GM23338 (cell line): ENCODE data around the gene SIRT7.

ENCODE experiments used
- CTCF ChIP-seq, 2 experiments: fragments of 200-600 bp in 1 of 2; sonication (generic) in 1 of 2; conservative IDR thresholded peaks; 2 replicates each; pipeline versions ENCODE4 v1.5.1 to v1.6.1; 2016 to 2017; ENCODE audit warnings: antibody characterized with exemption in 2 of 2, low read depth in 2 of 2, mild to moderate bottlenecking in 2 of 2, moderate library complexity in 1 of 2
- EZH2 ChIP-seq: fragments of 200-600 bp; sonication (generic); IDR thresholded peaks from one replicate; pipeline ENCODE4 v1.8.0; 2017; ENCODE audit warnings: antibody characterized with exemption, mild to moderate bottlenecking, low read depth; ENCODE audit not compliant: unreplicated experiment
- EZH2phosphoT487 ChIP-seq: fragments of 200-600 bp; sonication (generic); IDR thresholded peaks from one replicate; pipeline ENCODE4 v1.8.1; 2018; ENCODE audit warnings: antibody characterized with exemption; ENCODE audit not compliant: unreplicated experiment
- REST ChIP-seq: IDR thresholded peaks from one replicate; pipeline ENCODE4 v1.6.1; 2018; ENCODE audit warnings: antibody characterized with exemption; ENCODE audit not compliant: unreplicated experiment

GRCh38 chr17:81925860-81926450, 8.0 kb upstream of the SIRT7 start:
- no peak for TF ChIP-seq CTCF (conservative IDR thresholded peaks at IDR 0.05; ENCODE audit: low read depth in 2 of 2)
- TF ChIP-seq REST: no peak
- no peak for TF ChIP-seq EZH2
- no peak for TF ChIP-seq EZH2phosphoT487
